Fibroblast of skin of left quadriceps (primary cell): Measurements from ENCODE around the gene CPNE4.
"Not testable (repeated sequence)": the region's sequence is repeated elsewhere in the genome, so short reads cannot be mapped to it uniquely, and the experiment has no call there.

ENCODE experiments used
- DNase-seq, 2 experiments: peaks; one replicate each; pipeline ENCODE4 v3.0.0-alpha.2; 2013; ENCODE audit warnings: low read depth in 2 of 2

CPNE4 gene

GRCh38 chr3:131960324-131960723, 74.5 kb downstream of the CPNE4 start:
- no peak for DNase-seq

- DNase-seq = no peak
Observed at GRCh38 chr3:131957980-131958379, 76.8 kb downstream of the CPNE4 start.

GRCh38 chr3:131957511-131957910, 77.3 kb downstream of the CPNE4 start:
- DNase-seq = peak; percentile 11 to 15

- no peak for DNase-seq
Observed at GRCh38 chr3:131948806-131949205, 86.0 kb downstream of the CPNE4 start.

- DNase-seq = no peak
Observed at GRCh38 chr3:131944676-131945075, 90.1 kb downstream of the CPNE4 start.

- peak in 1 of 2 experiments; percentile 7 for DNase-seq
Observed at GRCh38 chr3:131933665-131934064, 101.1 kb downstream of the CPNE4 start.

GRCh38 chr3:131928593-131928992, 106.2 kb downstream of the CPNE4 start:
- DNase-seq = no peak

GRCh38 chr3:131925571-131925970, 109.2 kb downstream of the CPNE4 start:
- DNase-seq = no peak

- DNase-seq = no peak
Observed at GRCh38 chr3:131922356-131922755, 112.5 kb downstream of the CPNE4 start.

- no peak for DNase-seq
Observed at GRCh38 chr3:131917006-131917405, 117.8 kb downstream of the CPNE4 start.

GRCh38 chr3:131914090-131914691, 120.6 kb downstream of the CPNE4 start:
- DNase-seq = no peak

GRCh38 chr3:131912255-131912654, 122.6 kb downstream of the CPNE4 start:
- no peak for DNase-seq

GRCh38 chr3:131907796-131908195, 127.0 kb downstream of the CPNE4 start:
- no peak for DNase-seq

GRCh38 chr3:131903988-131904415, 130.8 kb downstream of the CPNE4 start:
- peak; percentile 97 to 98 for DNase-seq

GRCh38 chr3:131901686-131902085, 133.1 kb downstream of the CPNE4 start:
- DNase-seq = peak; percentile 28 to 33

GRCh38 chr3:131900891-131901290, 133.9 kb downstream of the CPNE4 start:
- DNase-seq = no peak

GRCh38 chr3:131899021-131899420, 135.8 kb downstream of the CPNE4 start:
- DNase-seq = no peak

- DNase-seq = no peak
Observed at GRCh38 chr3:131898346-131898745, 136.5 kb downstream of the CPNE4 start.

GRCh38 chr3:131896285-131896684, 138.5 kb downstream of the CPNE4 start:
- no peak for DNase-seq

- DNase-seq = no peak
Observed at GRCh38 chr3:131895766-131896165, 139.0 kb downstream of the CPNE4 start.

GRCh38 chr3:131892331-131892730, 142.5 kb downstream of the CPNE4 start:
- DNase-seq = no peak

- not testable (repeated sequence) for DNase-seq
Observed at GRCh38 chr3:131885871-131886270, 148.9 kb downstream of the CPNE4 start.

- DNase-seq = no peak
Observed at GRCh38 chr3:131883711-131884407, 151.0 kb downstream of the CPNE4 start.

- no peak for DNase-seq
Observed at GRCh38 chr3:131883086-131883485, 151.7 kb downstream of the CPNE4 start.
